Uterus (tissue), 2 donors: Measurements from ENCODE around the gene LYAR.

Experiments used
- CTCF ChIP-seq, 4 experiments: fragments of 200-600 bp in 2 of 4; fragments of 450-650 bp in 2 of 4; sonication (generic) in 2 of 4; IDR thresholded peaks; one replicate each; pipeline ENCODE4 v1.5.1; 2016 to 2019; ENCODE audit warnings: antibody characterized with exemption in 4 of 4, mild to moderate bottlenecking in 2 of 4, moderate library complexity in 1 of 4
- POLR2A ChIP-seq, 2 donors: fragments of 450-650 bp; IDR thresholded peaks; one replicate each; pipeline ENCODE4 v1.6.1; 2016; ENCODE audit warnings: antibody characterized with exemption in 2 of 2, mild to moderate bottlenecking in 1 of 2, moderate library complexity in 1 of 2

GRCh38 chr4:4256799-4257198 is 33.2 kb downstream of the LYAR start:
- no peak for TF ChIP-seq POLR2A (IDR thresholded peaks at IDR 0.05)
- TF ChIP-seq CTCF (IDR thresholded peaks at IDR 0.05): no peak
